Frontal cortex (tissue), 4 donors: ENCODE results near the gene ALS2CL. TPM values are rescaled to one million over a fixed set of nuclear protein-coding genes. Genes with fewer than 3 reads are reported as not detected.

Experiments used
- DNase-seq, 2 donors: peaks; one replicate each; pipeline ENCODE4 v3.0.0; 2012; ENCODE audit warnings: low spot score in 2 of 2
- FAIRE-seq: peaks from 2 replicates; lab custom pipeline; 2012; peaks lifted over from hg19 to GRCh38; lab: Jason Lieb, UNC
- total RNA-seq: library from RNA; depleted of rRNA; stranded (reverse); fragments of >200 nt; gene quantifications from one replicate; pipeline ENCODE4 v1.2.3, GENCODE V29; 2014
- donor health status: control.
- donor health status: control.
- donor health status: control.

Gene ALS2CL
- total RNA-seq, 1 donor from 2014 or later: 1.2 TPM

- DNase-seq (no peak), FAIRE-seq (no peak)
Measured at GRCh38 chr3:46656778-46657556, 36.5 kb downstream of the ALS2CL start.

- FAIRE-seq (no peak), DNase-seq (no peak)
Measured at GRCh38 chr3:46655271-46655670, 38.2 kb downstream of the ALS2CL start.

GRCh38 chr3:46651084-46651483, 42.4 kb downstream of the ALS2CL start:
- DNase-seq (no peak), FAIRE-seq (no peak)

- DNase-seq (no peak), FAIRE-seq (no peak)
Measured at GRCh38 chr3:46649436-46649835, 44.0 kb downstream of the ALS2CL start.

GRCh38 chr3:46648096-46648495, 45.4 kb downstream of the ALS2CL start:
- FAIRE-seq (no peak), DNase-seq (no peak)

- no peak for FAIRE-seq
- DNase-seq: no peak
Measured at GRCh38 chr3:46646700-46647099, 46.8 kb downstream of the ALS2CL start.

GRCh38 chr3:46643701-46644100, 49.8 kb downstream of the ALS2CL start:
- FAIRE-seq: no peak
- no peak for DNase-seq

GRCh38 chr3:46642971-46643370, 50.5 kb downstream of the ALS2CL start:
- FAIRE-seq: no peak
- no peak for DNase-seq

- FAIRE-seq: no peak
- DNase-seq: no peak
Measured at GRCh38 chr3:46640927-46641326, 52.6 kb downstream of the ALS2CL start.

GRCh38 chr3:46639221-46639620, 54.3 kb downstream of the ALS2CL start:
- FAIRE-seq (no peak), DNase-seq (no peak)

GRCh38 chr3:46634856-46635255, 58.6 kb downstream of the ALS2CL start:
- FAIRE-seq: no peak

GRCh38 chr3:46632792-46633191, 60.7 kb downstream of the ALS2CL start:
- FAIRE-seq: no peak
- DNase-seq: no peak

More at GRCh38 chr3:46634856-46635255, 58.6 kb downstream of the ALS2CL start:
- no peak for DNase-seq

- peak; percentile 53 to 74 for DNase-seq
- no peak for FAIRE-seq
Measured at GRCh38 chr3:46629551-46630517, 63.6 kb downstream of the ALS2CL start.

- FAIRE-seq (no peak), DNase-seq (peak in 1 of 2 donors; percentile 26)
Measured at GRCh38 chr3:46628901-46629369, 64.5 kb downstream of the ALS2CL start.

- no peak for FAIRE-seq
Measured at GRCh38 chr3:46627078-46627477, 66.4 kb downstream of the ALS2CL start.

GRCh38 chr3:46626039-46626438, 67.4 kb downstream of the ALS2CL start:
- FAIRE-seq (no peak), DNase-seq (no peak)

More at GRCh38 chr3:46627078-46627477, 66.4 kb downstream of the ALS2CL start:
- DNase-seq: no peak

- DNase-seq: no peak
- no peak for FAIRE-seq
Measured at GRCh38 chr3:46624975-46625490, 68.4 kb downstream of the ALS2CL start.

- DNase-seq (no peak), FAIRE-seq (no peak)
Measured at GRCh38 chr3:46624533-46624932, 68.9 kb downstream of the ALS2CL start.

GRCh38 chr3:46619845-46620778, 73.4 kb downstream of the ALS2CL start:
- FAIRE-seq: no peak

More at GRCh38 chr3:46619845-46620778, 73.4 kb downstream of the ALS2CL start:
- DNase-seq: no peak
